HL-60 (cell line): Measurements from ENCODE around the gene NOG.

Source experiments
- GABPA ChIP-seq: IDR thresholded peaks from 2 replicates; pipeline ENCODE4 v1.6.1; 2012; ENCODE audit warnings: low read depth
- POLR2AphosphoS5 ChIP-seq: IDR thresholded peaks from 2 replicates; pipeline ENCODE4 v1.6.1; 2012; ENCODE audit warnings: low read depth
- REST ChIP-seq: IDR thresholded peaks from 2 replicates; pipeline ENCODE4 v1.6.1; 2012; ENCODE audit warnings: low read depth; ENCODE audit not compliant: insufficient replicate concordance
- TF ChIP-seq, protein P1 (sequence below): IDR thresholded peaks from one replicate; pipeline ENCODE4 v1.5.1; 2011; ENCODE audit warnings: low read length, control low read depth, inconsistent platforms; ENCODE audit not compliant: insufficient read depth

DNA sequence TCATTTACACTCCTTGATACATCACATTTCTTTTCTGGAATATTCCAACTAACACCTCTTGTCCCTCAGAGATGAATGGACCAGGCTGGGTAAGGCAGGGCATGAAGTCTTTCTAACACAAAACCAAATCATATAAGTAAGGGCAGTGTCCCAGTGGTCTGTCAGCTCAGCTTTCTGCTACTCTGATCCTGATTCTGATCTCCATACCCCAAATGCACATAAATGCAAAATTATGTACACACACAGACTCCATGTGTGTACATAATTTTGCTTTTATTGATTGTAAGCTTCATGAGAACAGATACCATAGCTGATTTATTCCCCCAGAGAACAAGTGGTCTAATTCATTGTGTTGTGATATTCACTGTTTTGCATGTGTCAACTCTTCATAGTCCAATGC lies 47.9 kb downstream of the NOG start:
- TF ChIP-seq POLR2AphosphoS5 = no peak
- no peak for TF ChIP-seq REST
- TF ChIP-seq, protein P1, sequence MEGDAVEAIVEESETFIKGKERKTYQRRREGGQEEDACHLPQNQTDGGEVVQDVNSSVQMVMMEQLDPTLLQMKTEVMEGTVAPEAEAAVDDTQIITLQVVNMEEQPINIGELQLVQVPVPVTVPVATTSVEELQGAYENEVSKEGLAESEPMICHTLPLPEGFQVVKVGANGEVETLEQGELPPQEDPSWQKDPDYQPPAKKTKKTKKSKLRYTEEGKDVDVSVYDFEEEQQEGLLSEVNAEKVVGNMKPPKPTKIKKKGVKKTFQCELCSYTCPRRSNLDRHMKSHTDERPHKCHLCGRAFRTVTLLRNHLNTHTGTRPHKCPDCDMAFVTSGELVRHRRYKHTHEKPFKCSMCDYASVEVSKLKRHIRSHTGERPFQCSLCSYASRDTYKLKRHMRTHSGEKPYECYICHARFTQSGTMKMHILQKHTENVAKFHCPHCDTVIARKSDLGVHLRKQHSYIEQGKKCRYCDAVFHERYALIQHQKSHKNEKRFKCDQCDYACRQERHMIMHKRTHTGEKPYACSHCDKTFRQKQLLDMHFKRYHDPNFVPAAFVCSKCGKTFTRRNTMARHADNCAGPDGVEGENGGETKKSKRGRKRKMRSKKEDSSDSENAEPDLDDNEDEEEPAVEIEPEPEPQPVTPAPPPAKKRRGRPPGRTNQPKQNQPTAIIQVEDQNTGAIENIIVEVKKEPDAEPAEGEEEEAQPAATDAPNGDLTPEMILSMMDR = no peak
- no peak for TF ChIP-seq GABPA
